Panc1 (cell line): Measurements from ENCODE around the gene MAL. TPM values are rescaled to one million over a fixed set of nuclear protein-coding genes. Genes with fewer than 3 reads are reported as not detected.

Source experiments
- total RNA-seq: library from RNA; stranded (reverse); gene quantifications from one replicate; pipeline ENCODE4 v1.2.1, GENCODE V29; 2021; ENCODE audit not compliant: unreplicated experiment

MAL gene
- total RNA-seq, 1 experiment from 2014 or later, result 1.3 TPM

Other genes with a start within 250 kb of the MAL start
- 0.26 TPM for gene TEKT4, start 154.3 kb upstream of the MAL start, total RNA-seq
- 95.8 TPM for gene MRPS5, start 96.1 kb downstream of the MAL start, total RNA-seq
- 20.5 TPM for gene ZNF514, start 134.1 kb downstream of the MAL start, total RNA-seq
- gene ZNF2, start 140.1 kb downstream of the MAL start, total RNA-seq, result 5.6 TPM
- 8.1 TPM for gene ZNF892, start 181.8 kb downstream of the MAL start, total RNA-seq
- 1.4 TPM for gene PROM2, start 248.7 kb downstream of the MAL start, total RNA-seq